Measurements from ENCODE around the gene IGF2. TPM values are rescaled to one million over a fixed set of nuclear protein-coding genes. Genes with fewer than 3 reads are reported as not detected.

Gene IGF2
- polyA plus RNA-seq, 1 experiment = 20.3 TPM

GRCh38 chr11:2097998-2098690 is 41.0 kb downstream of the IGF2 start:
- ChIA-PET POLR2A (interaction anchor here (0.9 to 1.6 kb wide), 2 partner anchors 23 to 39 kb away, joined by 3 to 11 read pairs; no protein-coding TSS in a partner anchor), CTCF (interaction anchor here (0.7 to 3.7 kb wide), 7 partner anchors 16 to 216 kb away, joined by 3 to 44 read pairs (median 4); no protein-coding TSS in a partner anchor)
- H3K36me3 ChIP-seq (ENCODE audit: control insufficient read depth, insufficient read depth, low read length) = no peaks in the 10 kb centered on the region
- TF ChIP-seq, protein P1, sequence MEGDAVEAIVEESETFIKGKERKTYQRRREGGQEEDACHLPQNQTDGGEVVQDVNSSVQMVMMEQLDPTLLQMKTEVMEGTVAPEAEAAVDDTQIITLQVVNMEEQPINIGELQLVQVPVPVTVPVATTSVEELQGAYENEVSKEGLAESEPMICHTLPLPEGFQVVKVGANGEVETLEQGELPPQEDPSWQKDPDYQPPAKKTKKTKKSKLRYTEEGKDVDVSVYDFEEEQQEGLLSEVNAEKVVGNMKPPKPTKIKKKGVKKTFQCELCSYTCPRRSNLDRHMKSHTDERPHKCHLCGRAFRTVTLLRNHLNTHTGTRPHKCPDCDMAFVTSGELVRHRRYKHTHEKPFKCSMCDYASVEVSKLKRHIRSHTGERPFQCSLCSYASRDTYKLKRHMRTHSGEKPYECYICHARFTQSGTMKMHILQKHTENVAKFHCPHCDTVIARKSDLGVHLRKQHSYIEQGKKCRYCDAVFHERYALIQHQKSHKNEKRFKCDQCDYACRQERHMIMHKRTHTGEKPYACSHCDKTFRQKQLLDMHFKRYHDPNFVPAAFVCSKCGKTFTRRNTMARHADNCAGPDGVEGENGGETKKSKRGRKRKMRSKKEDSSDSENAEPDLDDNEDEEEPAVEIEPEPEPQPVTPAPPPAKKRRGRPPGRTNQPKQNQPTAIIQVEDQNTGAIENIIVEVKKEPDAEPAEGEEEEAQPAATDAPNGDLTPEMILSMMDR (IDR thresholded peaks at IDR 0.05; ENCODE audit: insufficient read depth, low read depth, low read length) = no peak
- no peak overlapping the region for H3K4me3 ChIP-seq (ENCODE audit: low read depth, low read length)
- H3K27me3 ChIP-seq (ENCODE audit: control insufficient read depth, insufficient read depth, low read length) = no peaks in the 10 kb centered on the region; the same call in 1 of the 2 replicates
- DNase-seq (ENCODE audit: low read depth) = no peak

GRCh38 chr11:2097356-2097997 is 41.7 kb downstream of the IGF2 start:
- TF ChIP-seq, protein P1 (IDR thresholded peaks at IDR 0.05; ENCODE audit: insufficient read depth, low read depth, low read length) = no peak
- no peak overlapping the region for H3K4me3 ChIP-seq (ENCODE audit: low read depth, low read length)
- ChIA-PET POLR2A (interaction anchor here (0.9 to 1.6 kb wide), 2 partner anchors 23 to 40 kb away, joined by 3 to 11 read pairs; no protein-coding TSS in a partner anchor), CTCF (interaction anchor here (0.7 to 3.7 kb wide), 7 partner anchors 16 to 215 kb away, joined by 3 to 44 read pairs (median 3); no protein-coding TSS in a partner anchor)
- H3K27me3 ChIP-seq (ENCODE audit: control insufficient read depth, insufficient read depth, low read length) = no peaks in the 10 kb centered on the region; the same call in 1 of the 2 replicates
- H3K36me3 ChIP-seq (ENCODE audit: control insufficient read depth, insufficient read depth, low read length) = no peaks in the 10 kb centered on the region
- peak; percentile 85 for DNase-seq (ENCODE audit: low read depth)

DNA sequence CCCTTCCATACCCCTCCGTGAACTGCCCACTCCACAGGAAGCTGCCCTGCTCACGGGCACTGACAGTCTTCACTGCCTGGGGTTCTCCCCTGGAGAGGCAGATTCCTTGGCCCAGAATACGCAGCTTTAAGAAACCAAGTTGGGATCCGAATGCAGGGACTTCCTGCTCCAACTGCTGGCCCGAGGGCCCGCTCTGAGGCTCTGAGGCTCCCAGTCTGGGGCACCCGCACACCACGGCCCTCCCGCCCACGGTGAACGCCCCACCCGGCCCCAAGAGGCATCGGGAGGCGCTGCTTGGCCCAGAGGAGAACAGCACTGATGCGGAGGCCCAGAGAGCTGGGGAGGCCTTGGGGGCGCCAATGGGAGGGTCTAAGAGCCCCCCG is 42.3 kb downstream of the IGF2 start:
- TF ChIP-seq, protein P1 (IDR thresholded peaks at IDR 0.05; ENCODE audit: insufficient read depth, low read depth, low read length) = no peak
- no peak for DNase-seq (ENCODE audit: low read depth)
- H3K4me3 ChIP-seq (ENCODE audit: low read depth, low read length) = 0 out of 2 replicates have a peak overlapping the region, but pooled peaks have one; percentile 3
- H3K36me3 ChIP-seq (ENCODE audit: control insufficient read depth, insufficient read depth, low read length) = no peaks in the 10 kb centered on the region
- POLR2A ChIA-PET = interaction anchor here (0.9 to 1.6 kb wide), 2 partner anchors 24 to 40 kb away, joined by 3 to 11 read pairs; no protein-coding TSS in a partner anchor
- no peaks in the 10 kb centered on the region; the same call in 1 of the 2 replicates for H3K27me3 ChIP-seq (ENCODE audit: control insufficient read depth, insufficient read depth, low read length)
- CTCF ChIA-PET = interaction anchor here (0.8 to 3.7 kb wide), 5 partner anchors 24 to 63 kb away, joined by 3 to 44 read pairs (median 4); no protein-coding TSS in a partner anchor

GRCh38 chr11:2096011-2096918 is 42.9 kb downstream of the IGF2 start:
- ChIA-PET CTCF (interaction anchor here (0.6 to 3.7 kb wide), 7 partner anchors 41 to 131 kb away, joined by 3 to 44 read pairs (median 4); no protein-coding TSS in a partner anchor), POLR2A (interaction anchor here (0.6 to 1.6 kb wide), 3 partner anchors 16 to 41 kb away, joined by 3 to 11 read pairs (median 6); no protein-coding TSS in a partner anchor)
- TF ChIP-seq, protein P1 (IDR thresholded peaks at IDR 0.05; ENCODE audit: insufficient read depth, low read depth, low read length) = no peak
- peak; percentile 32 for DNase-seq (ENCODE audit: low read depth)
- Histone ChIP-seq H3K27me3 (ENCODE audit: control insufficient read depth, insufficient read depth, low read length) (no peaks in the 10 kb centered on the region; the same call in 1 of the 2 replicates), H3K36me3 (ENCODE audit: control insufficient read depth, insufficient read depth, low read length) (no peaks in the 10 kb centered on the region), H3K4me3 (ENCODE audit: low read depth, low read length) (0 out of 2 replicates have a peak overlapping the region, but pooled peaks have one; percentile 3)
